Stimulated activated CD4-positive, alpha-beta T cell treated with anti-CD3 and anti-CD28 coated beads, Interleukin-12 subunit alpha, Interleukin-12 subunit beta, amount 100 ng/mL, for 48 hours (primary cell): ENCODE measurements around the gene ANKRD35.
"Not testable (repeated sequence)": the region's sequence is repeated elsewhere in the genome, so short reads cannot be mapped to it uniquely, and the experiment has no call there.

Experiments used
- DNase-seq, 3 donors: peaks; one replicate each; pipeline ENCODE4 v3.0.0-alpha.2; 2020; ENCODE audit warnings: low read depth in 2 of 3, low spot score in 1 of 3

Gene ANKRD35

GRCh38 chr1:145858901-145859490, 26.7 kb downstream of the ANKRD35 start, which contains the start of gene PIAS3:
TSS of gene PIAS3 (minus strand) at chr1:145859081. CDS start at chr1:145858990, 91 bp downstream.
- DNase-seq, result peak; percentile 80 to 85 (median 84)

GRCh38 chr1:145858238-145858900, 27.3 kb downstream of the ANKRD35 start:
- DNase-seq, result peak in 2 of 3 donors; percentile 13 to 43

DNA sequence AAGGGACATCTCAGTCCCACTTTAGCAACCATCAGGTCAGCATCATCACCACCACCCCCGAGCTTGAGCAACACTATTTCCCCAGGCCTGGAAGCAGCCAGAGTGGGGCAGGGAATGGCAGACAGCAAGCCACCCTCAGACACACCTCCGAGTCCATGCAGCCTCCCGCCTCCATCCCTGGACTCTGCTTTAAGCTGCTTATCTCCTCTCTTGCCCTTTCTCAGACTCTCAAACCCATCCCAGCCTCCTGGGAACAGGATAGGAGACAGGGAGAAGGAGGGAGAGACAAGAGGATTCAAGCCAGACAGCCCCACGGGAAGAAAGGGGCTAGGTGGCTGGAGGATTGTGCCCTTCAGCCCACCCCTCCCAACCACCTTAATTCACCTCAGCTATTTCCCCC, 28.5 kb downstream of the ANKRD35 start:
- DNase-seq, result no peak

DNA sequence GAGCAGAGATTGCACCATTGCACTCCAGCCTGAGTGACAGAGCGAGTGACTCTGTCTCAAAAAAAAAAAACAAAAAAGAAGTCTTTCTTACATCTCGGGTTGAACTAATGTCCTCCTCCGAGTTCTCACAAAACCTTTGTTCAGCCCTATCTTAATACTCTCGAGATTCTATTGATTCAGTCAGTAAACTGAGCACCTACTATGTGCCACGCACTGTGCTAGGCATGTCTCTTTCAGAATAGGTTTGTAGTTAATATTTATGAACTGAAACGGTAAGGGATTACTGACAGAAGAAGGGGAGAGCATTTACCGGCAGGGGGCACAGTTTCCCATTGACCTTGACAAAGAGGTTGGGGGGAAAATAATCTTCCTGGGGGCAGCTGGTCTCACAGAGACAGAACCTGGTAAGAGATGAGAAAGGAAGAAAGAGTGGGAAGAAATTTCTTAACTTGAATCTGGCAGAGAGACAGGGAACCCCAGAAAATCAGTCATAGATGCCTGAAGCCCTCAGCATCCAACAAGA, 30.2 kb downstream of the ANKRD35 start:
- no peak for DNase-seq

DNA sequence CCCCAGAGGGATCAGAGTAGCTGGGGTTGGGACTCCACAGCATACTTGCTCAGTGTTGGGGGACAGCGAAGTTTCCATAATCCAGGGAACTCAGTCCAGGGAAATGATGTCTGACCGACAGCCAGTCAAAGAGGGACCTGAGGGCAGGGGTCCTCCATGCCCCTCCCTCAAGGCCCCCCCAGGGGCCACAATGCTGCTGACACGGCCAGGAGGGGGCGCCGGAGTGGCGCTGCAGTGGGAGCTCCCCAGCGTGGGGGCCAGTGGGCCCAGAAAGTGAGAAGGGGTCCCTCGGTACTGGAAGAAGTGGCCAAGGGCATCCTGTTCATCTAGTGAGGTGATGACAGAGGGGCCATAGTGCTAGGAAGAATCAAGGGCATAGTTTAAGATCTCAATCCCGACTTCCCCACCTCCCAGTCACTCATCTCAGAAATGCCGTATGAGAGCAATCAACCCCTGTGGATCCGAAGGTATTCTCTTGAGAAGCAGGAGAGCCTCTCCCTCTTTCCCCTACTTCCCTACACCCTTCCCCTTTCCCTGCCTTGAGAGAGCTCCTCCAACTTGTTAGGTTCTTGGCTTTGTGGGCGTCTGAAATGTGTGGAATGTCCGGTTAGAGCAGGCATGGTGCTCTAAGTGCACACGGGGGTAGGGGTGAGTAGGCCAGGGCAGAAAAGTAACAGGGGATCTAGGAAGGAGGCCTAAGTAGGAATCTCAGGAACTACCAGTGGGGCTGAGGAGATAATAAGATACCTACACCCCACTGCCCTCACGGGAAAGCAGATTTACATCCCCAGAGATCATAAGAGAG, 36.1 kb downstream of the ANKRD35 start:
- DNase-seq, result no peak

GRCh38 chr1:145847827-145848226, 37.8 kb downstream of the ANKRD35 start:
- no peak for DNase-seq

GRCh38 chr1:145846201-145846612, 39.5 kb downstream of the ANKRD35 start:
- peak in 1 of 3 donors; percentile 6 for DNase-seq

- DNase-seq, result peak in 2 of 3 donors; percentile 74 to 75
These were observed 40.0 kb downstream of the ANKRD35 start, which contains the start of gene NUDT17 for GRCh38 chr1:145845514-145846161. TSS of gene NUDT17 (plus strand) at chr1:145845630. CDS start at chr1:145845641, 11 bp downstream.

- peak in 1 of 3 donors; percentile 10 for DNase-seq
These were observed 40.5 kb downstream of the ANKRD35 start for GRCh38 chr1:145845144-145845513.

DNA sequence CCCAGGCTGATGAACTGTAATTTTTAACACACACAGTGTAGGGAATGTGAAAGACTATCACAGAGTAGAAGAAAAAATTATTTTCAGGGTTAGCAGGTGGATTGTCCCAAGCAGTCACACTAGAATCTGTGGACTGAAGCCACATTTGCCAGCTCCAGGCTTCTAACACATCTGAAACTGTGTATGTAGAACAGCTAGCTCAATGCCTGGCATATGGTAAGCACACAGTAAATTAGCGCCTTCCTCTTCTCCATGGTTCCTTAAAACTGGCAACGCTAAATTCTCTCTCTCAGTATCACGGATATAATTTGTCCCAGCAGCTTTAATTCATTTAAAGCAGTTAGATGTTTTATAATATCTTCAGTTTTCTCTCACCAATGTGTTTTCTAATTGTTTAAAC, 42.6 kb downstream of the ANKRD35 start:
- DNase-seq, result no peak

DNA sequence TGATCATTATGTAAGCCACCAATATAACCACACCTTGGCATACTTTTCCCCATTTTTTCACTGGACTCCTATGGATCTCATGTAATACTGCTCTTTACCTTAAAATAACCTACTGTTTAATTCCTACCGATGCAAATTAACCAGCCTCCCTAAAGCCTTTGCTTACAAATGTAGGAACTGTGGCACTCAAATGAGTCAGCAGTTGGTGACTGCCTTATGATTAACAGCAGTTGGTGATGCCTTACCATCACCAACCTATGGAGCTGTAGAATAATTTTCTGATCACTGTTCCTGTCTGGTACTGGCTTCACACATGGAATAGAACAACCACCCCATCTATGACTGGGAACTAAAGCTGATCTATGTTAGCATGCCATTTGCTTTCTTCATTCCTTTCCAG, 48.0 kb downstream of the ANKRD35 start:
- no peak for DNase-seq

DNA sequence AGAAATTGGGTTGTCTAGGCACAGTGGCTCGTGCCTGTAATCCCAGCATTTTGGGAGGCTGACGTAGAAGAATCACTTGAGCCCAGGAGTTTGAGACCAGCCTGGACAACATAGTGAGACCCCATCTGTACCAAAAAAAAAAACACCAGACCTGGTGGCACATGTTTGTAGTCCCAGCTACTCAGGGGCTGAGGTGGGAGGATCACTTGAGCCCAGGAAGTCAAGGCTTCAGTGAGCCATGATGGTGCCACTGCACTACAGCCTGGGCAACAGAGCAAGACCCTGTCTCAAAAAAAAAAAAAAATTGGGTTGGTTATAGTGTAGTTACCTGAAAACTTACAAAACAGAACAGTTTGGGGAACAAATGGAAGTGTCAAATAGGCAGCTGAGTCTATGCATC, 54.9 kb downstream of the ANKRD35 start:
- DNase-seq, result not testable (repeated sequence)

GRCh38 chr1:145828367-145829026, 57.2 kb downstream of the ANKRD35 start:
- no peak for DNase-seq

DNA sequence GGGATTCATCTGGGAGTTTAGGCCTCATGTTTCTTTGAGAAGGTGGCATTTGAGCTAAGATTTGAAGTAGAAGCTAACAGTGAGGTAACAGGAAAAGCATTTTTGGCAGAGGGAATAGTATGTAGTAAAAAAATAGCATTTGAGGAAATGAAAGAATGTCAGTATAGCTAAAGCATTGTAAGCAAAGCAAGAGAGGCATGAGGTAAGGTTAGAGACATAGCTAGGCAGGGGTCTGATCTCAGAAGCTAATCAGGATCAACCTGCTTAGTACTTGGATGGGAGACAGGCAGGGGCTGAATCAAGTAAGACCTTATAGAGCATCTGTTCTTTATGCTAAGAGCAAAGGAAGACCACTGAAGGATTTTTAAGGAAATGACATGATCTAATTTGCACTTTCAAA, 57.7 kb downstream of the ANKRD35 start:
- DNase-seq, result no peak

- DNase-seq, result no peak
These were observed 59.6 kb downstream of the ANKRD35 start for GRCh38 chr1:145826030-145826429.

GRCh38 chr1:145824499-145824842, 61.2 kb downstream of the ANKRD35 start:
- no peak for DNase-seq

- DNase-seq, result peak; percentile 60 to 76 (median 71)
These were observed 61.8 kb downstream of the ANKRD35 start, which contains the start of the genes POLR3C and RNF115 for GRCh38 chr1:145823565-145824498. TSS of gene POLR3C (plus strand) at chr1:145824200. CDS start at chr1:145825777, 1,577 bp downstream. TSS of gene RNF115 (minus strand) at chr1:145824095. CDS start at chr1:145823873, 222 bp downstream.

DNA sequence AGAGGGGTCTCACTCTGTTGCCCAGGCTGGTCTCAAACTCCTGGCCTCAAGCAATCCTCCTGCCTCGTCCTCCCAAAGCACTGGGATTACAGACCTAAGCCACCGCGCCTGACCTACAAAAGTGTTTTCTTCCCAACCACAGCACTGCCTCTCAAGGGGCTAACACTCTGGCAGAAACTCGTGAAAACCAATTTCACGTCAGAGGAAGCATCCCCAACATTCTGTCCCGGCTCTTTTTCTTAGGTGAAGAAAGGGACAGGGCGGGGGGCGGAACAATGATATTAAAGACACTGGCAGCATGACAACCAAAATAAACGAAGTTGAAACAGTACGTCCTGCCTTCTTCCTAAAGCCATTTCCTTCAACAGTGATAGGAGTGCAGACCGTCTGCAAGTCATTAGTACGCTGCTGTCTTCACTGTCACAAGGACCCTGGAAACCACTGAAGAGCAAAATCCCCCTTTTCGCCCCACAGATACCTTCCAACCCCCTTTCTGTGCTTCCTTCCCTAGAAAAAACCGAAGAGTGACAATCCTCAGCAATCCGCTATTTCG, 62.8 kb downstream of the ANKRD35 start:
- DNase-seq, result not testable (repeated sequence)

- not testable (repeated sequence) for DNase-seq
These were observed 67.6 kb downstream of the ANKRD35 start for GRCh38 chr1:145818095-145818494.
